LNCaP clone FGC (cell line): ENCODE results near the gene C1orf115.
"Not testable (repeated sequence)": the region's sequence is repeated elsewhere in the genome, so short reads cannot be mapped to it uniquely, and the experiment has no call there.

Experiments used
- DNase-seq: peaks from one replicate; pipeline ENCODE4 v3.0.0-alpha.2; 2011; ENCODE audit warnings: low read depth
- H3K4me3 ChIP-seq: 2 replicates; pipeline ENCODE4 v1.5.1; 2011; ENCODE audit warnings: mild to moderate bottlenecking, low read depth, low read length, control low read depth
- CTCF ChIP-seq: IDR thresholded peaks from 2 replicates; pipeline ENCODE4 v1.5.1; 2012; ENCODE audit warnings: mild to moderate bottlenecking; ENCODE audit not compliant: control insufficient read depth, insufficient read depth; ENCODE audit errors: extremely low read depth

The C1orf115 gene

GRCh38 chr1:220682901-220683576 lies 7.1 kb upstream of the C1orf115 start:
- no peak for TF ChIP-seq CTCF
- DNase-seq: no peak
- no peak overlapping the region for H3K4me3 ChIP-seq

- H3K4me3 ChIP-seq, DNase-seq: not testable (repeated sequence)
These were observed 6.4 kb upstream of the C1orf115 start for GRCh38 chr1:220683716-220684115.

GRCh38 chr1:220684890-220685289 lies 5.3 kb upstream of the C1orf115 start:
- H3K4me3 ChIP-seq: no peak overlapping the region
- DNase-seq: no peak
- TF ChIP-seq CTCF: no peak

DNA sequence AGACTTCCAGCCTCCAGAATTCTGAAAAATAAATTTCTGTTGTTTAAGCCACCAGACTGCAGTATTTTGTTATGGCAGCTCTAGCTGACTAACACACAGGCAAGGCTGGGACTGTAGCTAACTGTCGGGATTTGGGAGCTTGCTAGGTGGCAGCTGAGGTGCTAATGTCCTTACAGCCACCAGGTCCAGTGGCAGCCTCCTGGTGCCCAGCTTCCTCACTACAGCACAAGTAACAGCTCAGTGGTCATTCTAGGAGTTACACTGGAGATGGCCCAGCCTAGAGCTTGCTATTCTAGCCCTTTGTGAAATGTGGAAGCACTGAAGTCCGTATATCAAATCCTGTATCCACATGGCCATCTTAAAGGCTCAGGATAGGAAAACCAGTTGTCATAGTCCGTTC lies 4.3 kb upstream of the C1orf115 start:
- 0 out of 2 replicates have a peak, but pooled peaks have one; percentile 11 for TF ChIP-seq CTCF
- DNase-seq: no peak
- H3K4me3 ChIP-seq: no peak overlapping the region

GRCh38 chr1:220687809-220688208 lies 2.4 kb upstream of the C1orf115 start:
- no peak for TF ChIP-seq CTCF
- DNase-seq: no peak
- no peak overlapping the region for H3K4me3 ChIP-seq

- DNase-seq: no peak
- H3K4me3 ChIP-seq: no peak overlapping the region
- TF ChIP-seq CTCF: no peak
These were observed 497 bp upstream of the C1orf115 start for GRCh38 chr1:220689666-220690065.

- no peak for TF ChIP-seq CTCF
- no peak for DNase-seq
- peak overlapping the region; percentile 87 for H3K4me3 ChIP-seq
These were observed 1.0 kb downstream of the C1orf115 start for GRCh38 chr1:220691053-220691684.
